Endodermal cell (in vitro differentiated cells): ENCODE measurements around the gene MAP2K7. TPM values are rescaled to one million over a fixed set of nuclear protein-coding genes. Genes with fewer than 3 reads are reported as not detected.

Experiments used
- DNase-seq: peaks from one replicate; pipeline ENCODE4 v3.0.0-alpha.2; 2017
- H3K27ac ChIP-seq: 2 replicates; pipeline ENCODE4 v1.5.1; 2013; ENCODE audit warnings: mild to moderate bottlenecking, low read depth, low read length, moderate library complexity
- H3K27me3 ChIP-seq: 2 replicates; pipeline ENCODE4 v1.6.1; 2013; ENCODE audit warnings: mild to moderate bottlenecking, low read length, moderate library complexity; ENCODE audit not compliant: insufficient read depth, control insufficient read depth, poor library complexity, severe bottlenecking
- H3K36me3 ChIP-seq: 2 replicates; pipeline ENCODE4 v1.7.0; 2013; ENCODE audit warnings: mild to moderate bottlenecking, low read length, moderate library complexity; ENCODE audit not compliant: control insufficient read depth, insufficient read depth
- H3K4me1 ChIP-seq: one replicate; pipeline ENCODE4 v1.7.0; 2013; ENCODE audit warnings: low read length; ENCODE audit not compliant: control insufficient read depth, insufficient read depth
- H3K4me3 ChIP-seq: 2 replicates; pipeline ENCODE4 v1.5.1; 2013; ENCODE audit warnings: mild to moderate bottlenecking, low read length, moderate library complexity
- H3K9ac ChIP-seq: 2 replicates; pipeline ENCODE4 v1.6.1; 2013; ENCODE audit warnings: mild to moderate bottlenecking, low read length, moderate library complexity; ENCODE audit not compliant: poor library complexity, severe bottlenecking; ENCODE audit errors: extremely low read depth
- H3K9me3 ChIP-seq: 2 replicates; pipeline ENCODE4 v1.6.1; 2013; ENCODE audit warnings: mild to moderate bottlenecking, low read length, moderate library complexity; ENCODE audit not compliant: control insufficient read depth
- H3K27ac Mint-ChIP-seq: 2 replicates; pipeline ENCODE4 v1.8.0; 2020; ENCODE audit warnings: mixed read lengths
- H3K27me3 Mint-ChIP-seq: 2 replicates; pipeline ENCODE4 v1.8.0; 2021; ENCODE audit warnings: mild to moderate bottlenecking, mixed read lengths; ENCODE audit not compliant: insufficient read depth
- H3K36me3 Mint-ChIP-seq: 2 replicates; pipeline ENCODE4 v1.8.0; 2020; ENCODE audit warnings: low read depth, mixed read lengths
- H3K4me1 Mint-ChIP-seq: 2 replicates; pipeline ENCODE4 v1.8.0; 2020; ENCODE audit warnings: mixed read lengths
- H3K4me3 Mint-ChIP-seq: 2 replicates; pipeline ENCODE4 v1.8.0; 2020; ENCODE audit warnings: mild to moderate bottlenecking, moderate library complexity, mixed read lengths
- H3K9me3 Mint-ChIP-seq: 2 replicates; pipeline ENCODE4 v1.8.0; 2020; ENCODE audit warnings: mild to moderate bottlenecking, mixed read lengths
- WGBS, 2 experiments: methylation state at CpG; one replicate each; pipeline versions ENCODE4 v1.1.5 to v1.1.7; 2013; ENCODE audit warnings: missing lambda C conversion rate in 2 of 2, mixed read lengths in 1 of 2; ENCODE audit not compliant: insufficient coverage in 1 of 2, insufficient read length in 1 of 2; 5-methylcytosine and 5-hydroxymethylcytosine counted together
- total RNA-seq, 2 donors: library from RNA; stranded (reverse); fragmentation: NEBNext Ultra II Directional in 1 of 2; extraction: Animal tissue kit (Norgen Biotek cat#: 25700) in 1 of 2; gene quantifications; 2 replicates in 1 of 2; 3 replicates in 1 of 2; pipeline ENCODE4 v1.2.1, GENCODE V29; 2021
- TF ChIP-seq, protein P1 (sequence below): fragments of 200-600 bp; sonication (generic); conservative IDR thresholded peaks from 2 replicates; pipeline ENCODE4 v1.5.0; 2021; ENCODE audit warnings: antibody characterized with exemption, mild to moderate bottlenecking

Gene MAP2K7
- total RNA-seq, 2 donors from 2014 or later: 33.4 to 40.0 TPM

DNA sequence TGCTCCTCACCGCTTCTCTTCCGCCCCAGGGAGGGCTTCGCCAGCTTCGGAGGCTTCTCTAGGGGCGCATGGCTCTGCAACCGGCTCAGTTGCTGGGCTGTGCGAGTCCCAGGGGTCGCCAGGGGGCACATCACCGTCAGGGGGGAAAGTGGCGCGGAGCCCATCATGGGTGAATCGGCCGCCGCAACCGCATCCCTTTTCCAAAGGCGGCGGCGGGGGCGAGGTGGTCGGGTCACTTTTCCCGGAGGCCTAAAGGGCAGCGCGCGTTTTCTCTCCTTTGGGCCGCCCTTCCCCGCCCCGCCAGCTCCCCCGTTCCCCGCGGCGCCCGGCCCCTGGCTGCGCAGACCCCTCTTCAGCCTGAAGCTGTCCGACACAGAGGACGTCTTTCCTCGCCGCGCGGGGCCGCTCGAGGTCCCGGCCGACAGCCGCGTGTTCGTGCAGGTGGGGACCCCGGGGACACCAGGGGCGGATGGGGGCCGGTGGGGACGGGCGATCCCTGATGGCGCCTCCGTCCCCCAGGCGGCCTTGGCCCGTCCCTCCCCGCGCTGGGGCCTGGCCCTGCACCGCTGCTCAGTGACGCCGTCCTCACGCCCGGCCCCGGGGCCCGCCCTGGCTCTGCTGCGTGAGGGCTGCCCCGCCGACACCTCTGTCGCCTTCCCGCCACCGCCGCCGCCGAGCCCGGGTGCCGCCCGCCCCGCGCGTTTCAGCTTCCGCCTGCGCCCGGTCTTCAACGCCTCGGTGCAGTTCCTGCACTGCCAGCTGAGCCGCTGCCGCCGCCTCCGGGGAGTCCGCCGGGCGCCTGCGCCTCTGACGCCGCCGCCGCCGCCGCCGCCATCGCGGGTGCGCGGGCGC lies 12.7 kb downstream of the MAP2K7 start:
- peak; percentile 85 for DNase-seq
- WGBS, 2 experiments: 1 to 2% methylated on average over 30 to 104 of the region's 104 CpGs
- Histone ChIP-seq H3K9me3 (no peaks in the 10 kb centered on the region), H3K9ac (no peak overlapping the region), H3K36me3 (peaks cover 6% of the 10 kb centered on the region), H3K27ac (no peak overlapping the region), H3K4me1 (peaks cover 4% of the 10 kb centered on the region), H3K27me3 (peaks cover 44% of the 10 kb centered on the region), H3K4me3 (no peak overlapping the region)
- H3K27me3 Mint-ChIP-seq: peaks cover 49% of the 10 kb centered on the region
- H3K36me3 Mint-ChIP-seq: peaks cover 11% of the 10 kb centered on the region
- H3K4me1 Mint-ChIP-seq: peaks cover 6% of the 10 kb centered on the region
- H3K4me3 Mint-ChIP-seq: peak overlapping the region; percentile 53
- no peaks in the 10 kb centered on the region for H3K9me3 Mint-ChIP-seq
- no peak overlapping the region for H3K27ac Mint-ChIP-seq
- TF ChIP-seq, protein P1, sequence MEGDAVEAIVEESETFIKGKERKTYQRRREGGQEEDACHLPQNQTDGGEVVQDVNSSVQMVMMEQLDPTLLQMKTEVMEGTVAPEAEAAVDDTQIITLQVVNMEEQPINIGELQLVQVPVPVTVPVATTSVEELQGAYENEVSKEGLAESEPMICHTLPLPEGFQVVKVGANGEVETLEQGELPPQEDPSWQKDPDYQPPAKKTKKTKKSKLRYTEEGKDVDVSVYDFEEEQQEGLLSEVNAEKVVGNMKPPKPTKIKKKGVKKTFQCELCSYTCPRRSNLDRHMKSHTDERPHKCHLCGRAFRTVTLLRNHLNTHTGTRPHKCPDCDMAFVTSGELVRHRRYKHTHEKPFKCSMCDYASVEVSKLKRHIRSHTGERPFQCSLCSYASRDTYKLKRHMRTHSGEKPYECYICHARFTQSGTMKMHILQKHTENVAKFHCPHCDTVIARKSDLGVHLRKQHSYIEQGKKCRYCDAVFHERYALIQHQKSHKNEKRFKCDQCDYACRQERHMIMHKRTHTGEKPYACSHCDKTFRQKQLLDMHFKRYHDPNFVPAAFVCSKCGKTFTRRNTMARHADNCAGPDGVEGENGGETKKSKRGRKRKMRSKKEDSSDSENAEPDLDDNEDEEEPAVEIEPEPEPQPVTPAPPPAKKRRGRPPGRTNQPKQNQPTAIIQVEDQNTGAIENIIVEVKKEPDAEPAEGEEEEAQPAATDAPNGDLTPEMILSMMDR: peak; percentile 58

GRCh38 chr19:7916955-7917266 lies 13.2 kb downstream of the MAP2K7 start:
- DNase-seq: no peak
- peaks cover 44% of the 10 kb centered on the region for H3K27me3 ChIP-seq
- Mint-ChIP-seq H3K36me3 (peaks cover 11% of the 10 kb centered on the region), H3K4me3 (peak overlapping the region; percentile 53), H3K27ac (no peak overlapping the region), H3K9me3 (no peaks in the 10 kb centered on the region), H3K27me3 (peaks cover 49% of the 10 kb centered on the region), H3K4me1 (peaks cover 6% of the 10 kb centered on the region)
- peaks cover 7% of the 10 kb centered on the region for H3K36me3 ChIP-seq
- H3K4me3 ChIP-seq: peak overlapping the region; percentile 47
- WGBS, 2 experiments: 6 to 18% methylated on average over 4 to 12 of the region's 12 CpGs
- H3K9ac ChIP-seq: no peak overlapping the region
- peaks cover 5% of the 10 kb centered on the region for H3K4me1 ChIP-seq
- H3K27ac ChIP-seq: no peak overlapping the region
- TF ChIP-seq, protein P1: no peak
- H3K9me3 ChIP-seq: no peaks in the 10 kb centered on the region

DNA sequence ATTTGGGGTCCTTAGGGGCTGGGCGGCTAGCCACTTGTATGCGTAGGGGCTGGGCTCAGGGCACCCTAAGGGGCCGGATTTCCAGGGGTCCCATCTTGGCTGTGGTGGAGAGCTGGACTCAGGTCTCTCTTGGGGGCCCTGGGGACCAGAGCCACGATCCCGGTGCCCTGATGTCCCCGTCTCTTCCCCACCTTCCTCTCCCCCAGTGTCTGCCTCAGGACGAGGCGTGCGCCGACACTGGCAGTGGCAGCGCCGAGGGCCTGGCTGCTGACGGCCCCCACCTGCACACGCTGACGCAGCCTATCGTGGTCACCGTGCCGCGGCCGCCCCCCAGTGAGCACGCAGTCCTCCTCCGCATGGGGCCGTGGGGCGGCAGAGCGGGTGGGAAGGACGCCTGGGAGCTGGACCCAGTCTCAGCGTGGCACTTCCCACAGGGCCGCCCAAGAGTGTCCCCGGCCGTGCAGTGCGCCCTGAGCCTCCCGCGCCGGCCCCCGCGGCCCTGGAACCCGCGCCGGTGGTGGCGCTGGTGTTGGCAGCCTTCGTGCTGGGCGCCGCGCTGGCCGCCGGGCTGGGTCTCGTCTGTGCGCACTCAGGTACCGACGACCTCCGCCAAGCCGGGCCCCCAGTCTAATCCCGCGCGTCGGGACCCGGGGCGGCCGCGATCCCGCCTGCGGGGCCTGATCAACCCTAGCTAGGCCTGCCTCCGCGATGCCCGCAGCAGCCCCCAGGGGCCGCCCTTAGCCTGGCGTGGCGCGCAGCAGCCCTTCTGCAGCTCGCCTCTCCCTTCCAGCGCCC lies 13.8 kb downstream of the MAP2K7 start:
- Histone ChIP-seq H3K4me1 (peaks cover 5% of the 10 kb centered on the region), H3K27ac (no peak overlapping the region), H3K9ac (no peak overlapping the region), H3K9me3 (no peaks in the 10 kb centered on the region), H3K36me3 (peaks cover 5% of the 10 kb centered on the region), H3K4me3 (peak overlapping the region; percentile 47), H3K27me3 (peaks cover 44% of the 10 kb centered on the region)
- Mint-ChIP-seq H3K27me3 (peaks cover 49% of the 10 kb centered on the region), H3K9me3 (no peaks in the 10 kb centered on the region), H3K4me1 (peaks cover 6% of the 10 kb centered on the region), H3K4me3 (peak overlapping the region; percentile 53), H3K27ac (no peak overlapping the region), H3K36me3 (peaks cover 12% of the 10 kb centered on the region)
- 3 to 5% methylated on average over 15 to 71 of the region's 71 CpGs for WGBS, 2 experiments
- DNase-seq: peak; percentile 88
- TF ChIP-seq, protein P1: peak; percentile 82
